GM18873 (cell line): Measurements from ENCODE around the gene CNPY1.

ENCODE experiments used
- ATAC-seq: cut with Tn5 transposase; IDR thresholded peaks from one replicate; pipeline ENCODE4 v1.9.1; 2021; ENCODE audit warnings: mild to moderate bottlenecking, moderate library complexity, moderate number of reproducible peaks; ENCODE audit not compliant: unreplicated experiment, low FRiP score

CNPY1 gene

GRCh38 chr7:155560196-155560885 lies 14.0 kb upstream of the CNPY1 start:
- ATAC-seq = no peak

DNA sequence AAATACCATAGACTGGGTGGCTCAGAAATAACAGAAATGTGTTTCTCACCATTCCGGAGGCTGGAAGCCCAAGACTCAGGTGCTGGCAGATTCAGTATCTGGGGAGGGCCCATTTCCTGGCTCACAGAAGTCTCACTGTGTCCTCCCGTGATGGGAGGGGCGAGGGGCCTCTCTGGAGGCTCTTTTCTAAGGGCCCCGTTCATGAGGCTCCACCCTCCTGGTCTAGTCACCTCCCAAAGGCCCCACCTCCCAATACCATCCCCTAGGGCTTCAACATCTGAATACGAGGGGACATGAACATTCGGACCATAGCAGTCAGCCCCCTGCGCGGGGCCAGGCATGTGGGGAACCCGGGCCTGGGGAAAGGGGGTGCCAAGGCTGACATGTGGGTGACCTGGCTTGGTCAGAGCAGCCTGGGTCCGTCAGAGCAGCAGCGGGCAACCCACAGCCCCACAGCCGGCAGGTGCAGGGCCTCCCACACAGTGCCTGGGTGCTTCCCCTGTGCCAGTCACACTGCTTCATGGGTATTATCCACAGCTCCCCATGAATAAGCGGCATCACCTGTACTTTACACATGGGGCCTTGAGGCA lies 13.3 kb upstream of the CNPY1 start:
- ATAC-seq = no peak

DNA sequence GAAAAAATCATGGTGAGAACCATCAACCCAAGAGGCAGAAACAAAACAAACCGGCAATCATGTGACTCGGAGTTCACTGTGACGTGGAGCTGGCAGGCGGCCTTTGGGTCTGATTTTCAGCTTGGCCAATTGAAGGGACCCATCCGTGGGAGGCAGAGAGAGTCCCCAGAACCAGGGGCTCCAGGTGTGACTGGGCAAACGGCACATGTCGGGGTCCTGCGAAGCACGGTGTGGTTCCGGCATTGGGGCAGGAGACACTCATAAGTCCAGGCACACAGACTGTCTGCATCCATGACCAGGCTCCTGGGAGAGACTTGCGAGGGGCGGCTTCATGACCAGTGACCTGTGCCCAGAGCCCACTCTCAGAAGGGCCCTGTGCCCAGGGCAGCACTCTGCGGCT lies 12.6 kb upstream of the CNPY1 start:
- ATAC-seq = no peak

DNA sequence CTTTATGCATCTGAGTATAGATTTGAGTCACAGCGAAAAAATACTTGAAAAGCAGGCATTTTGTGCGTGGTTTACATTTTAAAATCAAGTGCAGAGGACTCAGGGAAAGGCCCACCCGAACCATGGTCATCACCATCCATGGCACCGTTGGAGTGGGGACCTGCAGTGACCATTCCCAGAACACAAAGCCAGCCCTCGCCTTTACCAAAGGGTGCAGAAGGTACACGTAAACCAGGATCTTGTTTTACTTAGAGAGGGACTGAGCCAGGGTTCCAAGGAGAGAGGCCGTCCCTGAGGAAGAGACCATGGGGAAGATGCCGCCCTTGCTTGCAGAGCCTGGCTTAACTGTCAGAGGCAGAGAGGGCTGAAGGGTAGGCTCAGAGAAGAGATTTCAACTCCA lies 12.0 kb upstream of the CNPY1 start:
- ATAC-seq = no peak

DNA sequence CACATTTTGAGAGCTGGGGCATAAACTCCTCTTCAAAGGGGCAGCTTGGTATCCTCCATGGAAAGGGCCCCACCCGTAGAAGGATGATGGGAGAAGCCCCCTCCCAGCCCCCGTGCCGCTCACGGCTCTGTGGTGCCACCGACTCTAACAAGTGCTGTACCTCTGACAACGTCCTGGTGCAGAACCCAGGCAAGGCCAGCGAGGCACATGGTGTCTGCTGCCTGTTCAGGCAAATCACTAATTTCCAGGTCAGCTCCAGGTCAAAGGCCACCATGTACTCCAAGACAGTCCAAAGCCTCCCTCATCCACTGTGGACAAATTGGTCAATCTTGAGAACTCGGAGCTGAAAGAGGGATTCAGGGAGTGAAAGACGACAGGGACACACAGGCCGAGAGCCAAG lies 11.4 kb upstream of the CNPY1 start:
- ATAC-seq = no peak

DNA sequence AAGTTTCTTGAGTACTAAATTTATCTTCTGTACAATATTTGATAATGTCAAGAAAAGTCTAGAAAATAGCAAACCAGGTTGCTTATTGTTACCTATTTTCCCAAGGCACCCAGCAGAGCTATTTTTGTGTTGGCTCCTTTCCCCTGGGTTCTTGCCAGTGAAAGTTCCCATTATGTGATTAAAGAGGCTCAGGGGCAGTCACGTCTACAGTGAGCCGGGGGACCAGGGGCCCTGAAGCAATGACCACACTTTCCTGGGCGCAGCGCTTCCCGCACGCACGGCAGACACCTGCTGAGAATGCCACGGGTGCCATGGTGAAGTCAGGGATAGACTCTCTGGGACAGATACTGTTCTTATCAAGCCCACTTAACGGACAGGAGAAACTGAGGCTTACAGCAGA lies 10.4 kb upstream of the CNPY1 start:
- no peak for ATAC-seq

- ATAC-seq = no peak
These were observed 8.8 kb upstream of the CNPY1 start for GRCh38 chr7:155555116-155555695.

DNA sequence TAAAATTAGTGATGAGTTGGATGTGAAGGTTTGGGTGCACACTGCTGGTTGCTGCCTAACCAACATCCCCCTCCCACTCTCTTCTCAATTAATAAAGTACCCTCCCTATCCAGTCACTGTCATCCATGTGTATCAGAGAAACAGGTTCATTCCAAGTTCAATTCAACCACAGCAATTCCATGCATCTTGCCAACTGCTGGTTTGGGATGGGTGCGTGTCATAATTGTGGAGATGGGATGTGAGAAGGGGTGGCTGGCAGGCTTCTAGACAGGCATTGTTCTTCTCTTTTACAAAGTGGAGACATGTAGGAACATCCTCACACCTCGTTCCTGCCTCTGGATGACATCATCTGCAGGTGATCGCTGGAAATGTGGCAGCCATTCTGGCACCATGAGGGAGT lies 7.5 kb upstream of the CNPY1 start:
- ATAC-seq = no peak

- ATAC-seq = no peak
These were observed 5.6 kb upstream of the CNPY1 start for GRCh38 chr7:155551785-155552611.

DNA sequence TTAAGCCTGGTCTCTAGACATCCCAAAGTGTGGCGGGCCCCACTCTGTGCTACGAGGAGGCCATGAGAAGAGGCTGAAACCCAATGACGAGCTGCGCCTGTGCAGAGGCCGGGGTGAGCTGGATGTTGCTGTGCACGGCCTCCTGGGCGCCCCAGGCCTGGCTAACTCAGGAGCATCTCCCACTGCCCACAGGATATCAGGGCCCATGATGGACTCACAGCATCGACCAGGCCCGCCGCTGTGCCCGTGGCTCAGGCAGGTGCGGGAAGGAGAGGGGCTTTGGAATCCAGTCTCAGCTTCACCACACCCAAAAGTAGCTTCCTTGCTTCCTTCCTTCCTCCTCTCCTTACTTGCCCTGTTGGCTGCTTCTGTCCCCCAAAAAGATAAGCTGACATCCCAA lies 4.6 kb upstream of the CNPY1 start:
- no peak for ATAC-seq

- no peak for ATAC-seq
These were observed 2.9 kb upstream of the CNPY1 start for GRCh38 chr7:155549226-155549625.

DNA sequence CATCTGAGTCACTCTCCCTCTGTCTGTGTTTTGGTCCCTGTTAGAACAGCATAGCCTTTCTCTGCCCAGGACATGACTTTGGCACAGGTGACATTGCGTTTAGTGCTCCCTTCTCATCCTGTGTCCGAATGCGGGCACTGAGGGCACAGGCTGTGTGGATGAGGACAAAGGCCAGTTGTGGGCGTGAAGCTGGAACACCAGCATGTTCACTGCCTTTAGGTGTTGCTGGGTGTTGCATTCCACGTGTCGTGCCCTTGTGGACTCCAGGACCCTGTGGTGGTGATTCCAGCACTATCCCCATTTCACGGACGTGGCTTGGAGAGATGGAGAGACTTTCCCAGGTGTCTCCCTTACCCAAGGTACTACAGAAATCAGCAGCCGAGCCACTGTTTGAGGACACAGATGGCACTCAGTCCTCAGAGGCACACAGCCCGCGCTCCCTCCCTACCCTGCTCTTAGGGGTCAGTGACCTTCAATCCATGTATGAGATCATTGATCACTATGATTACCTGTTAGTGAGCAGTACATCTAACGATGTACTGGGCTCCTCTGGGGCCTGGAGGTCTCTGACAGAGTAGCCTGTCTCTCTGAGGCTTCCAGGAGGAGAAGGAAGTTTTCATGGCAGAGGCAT lies 917 bp upstream of the CNPY1 start:
- no peak for ATAC-seq

- no peak for ATAC-seq
These were observed 1.0 kb downstream of the CNPY1 start for GRCh38 chr7:155545348-155545747.

GRCh38 chr7:155544485-155544884 lies 1.9 kb downstream of the CNPY1 start:
- ATAC-seq = no peak

DNA sequence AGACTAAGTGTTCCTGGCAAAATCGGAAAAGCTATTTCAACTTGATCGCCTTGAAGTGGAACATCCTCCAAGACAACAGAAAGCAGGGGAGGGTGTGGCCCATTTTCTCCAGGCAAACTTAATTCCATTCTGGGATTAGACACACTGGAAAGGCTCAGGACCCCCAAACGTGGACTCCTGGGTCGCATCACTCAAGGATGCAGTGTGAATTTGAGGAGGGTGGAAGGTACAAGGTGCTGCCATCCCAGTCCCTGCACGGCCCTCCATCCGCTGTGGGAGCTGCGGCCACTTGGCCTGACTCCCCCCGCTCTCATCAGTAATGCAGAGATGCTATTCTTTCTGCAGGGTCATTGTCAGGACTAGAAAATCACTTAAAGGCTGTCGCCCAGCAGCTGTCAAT lies 2.4 kb downstream of the CNPY1 start:
- no peak for ATAC-seq

- no peak for ATAC-seq
These were observed 3.1 kb downstream of the CNPY1 start for GRCh38 chr7:155543011-155543876.

- no peak for ATAC-seq
These were observed 4.2 kb downstream of the CNPY1 start for GRCh38 chr7:155541986-155542675.

DNA sequence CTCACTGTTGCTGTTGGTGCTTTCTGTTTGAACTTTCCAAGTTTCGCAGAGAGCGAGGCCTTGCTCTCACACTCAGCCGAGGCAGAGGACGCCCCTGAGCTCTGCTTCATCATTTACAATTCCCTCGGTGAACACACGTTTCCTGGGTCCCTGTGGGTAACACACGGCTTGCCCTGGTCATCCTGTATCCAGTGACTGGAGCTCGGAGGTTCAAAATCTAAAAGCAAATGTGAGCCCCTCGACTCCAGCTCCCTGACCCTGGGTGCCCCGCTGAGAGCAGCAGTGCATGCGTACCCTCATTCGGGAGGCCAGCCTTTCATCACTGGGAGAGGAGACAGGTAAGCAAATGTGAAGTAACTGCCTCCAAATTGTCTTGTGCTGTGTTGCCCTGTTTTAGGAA lies 5.8 kb downstream of the CNPY1 start:
- no peak for ATAC-seq

GRCh38 chr7:155538293-155538692 lies 8.1 kb downstream of the CNPY1 start:
- ATAC-seq = no peak
